C4-2B (cell line): Measurements from ENCODE around the gene VPS29.

Experiments
- H3K27ac ChIP-seq: fragments of 450-650 bp; 2 replicates; pipeline ENCODE4 v1.5.1; 2017
- CTCF ChIP-seq: fragments of 450-650 bp; conservative IDR thresholded peaks from 2 replicates; pipeline ENCODE4 v1.5.1; 2017; ENCODE audit warnings: mild to moderate bottlenecking
- ZFX ChIP-seq: fragments of 450-650 bp; IDR thresholded peaks from 2 replicates; pipeline ENCODE4 v1.6.1; 2017

Gene VPS29

DNA sequence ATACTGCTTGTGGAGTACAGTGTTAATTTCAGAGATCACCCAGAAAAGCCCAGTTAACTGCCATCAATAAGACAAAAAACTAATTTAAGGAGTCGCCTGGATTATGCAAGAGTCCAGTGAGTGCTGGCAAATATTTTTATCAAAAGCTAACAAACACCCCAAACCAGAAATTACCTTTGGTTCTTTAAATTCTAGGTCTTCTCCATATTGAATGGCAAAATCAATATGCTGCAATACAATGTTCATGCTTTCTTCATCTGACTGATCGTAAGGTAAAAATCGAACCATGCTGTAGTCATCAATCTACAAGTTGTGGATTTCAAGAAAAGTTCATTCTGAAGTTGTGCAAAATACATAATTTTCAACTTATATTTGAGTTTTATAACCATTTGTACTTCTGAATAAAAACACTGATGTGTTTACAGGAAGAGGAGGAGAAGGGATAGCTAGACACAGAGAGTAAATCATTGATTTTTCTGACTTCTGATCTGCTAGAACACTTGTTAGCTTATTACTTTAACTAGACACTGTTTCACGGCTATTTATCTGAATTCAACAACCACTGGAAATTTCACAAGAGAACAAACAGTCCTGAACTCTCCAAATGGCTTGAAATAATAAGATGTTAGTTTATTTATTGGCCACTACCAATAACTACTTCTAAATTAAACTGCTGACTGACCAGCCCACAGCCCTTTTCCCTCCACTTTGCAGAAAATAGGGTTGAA lies 48.2 kb downstream of the VPS29 start:
- TF ChIP-seq CTCF (no peak), ZFX (no peak)
- no peak overlapping the region for H3K27ac ChIP-seq

GRCh38 chr12:110451263-110451662 lies 50.6 kb downstream of the VPS29 start:
- no peak for TF ChIP-seq CTCF
- no peak for TF ChIP-seq ZFX
- no peak overlapping the region for H3K27ac ChIP-seq

GRCh38 chr12:110449799-110450497 lies 52.0 kb downstream of the VPS29 start, which contains the start of gene ARPC3:
Gene ARPC3 (minus strand): TSS chr12:110450337. CDS start chr12:110450260, 77 bp downstream.
- TF ChIP-seq ZFX (peak; percentile 47; the same call in 1 of the 2 replicates), CTCF (peak; percentile 88)
- H3K27ac ChIP-seq, result peak within 1 kb of the TSS; percentile 83

DNA sequence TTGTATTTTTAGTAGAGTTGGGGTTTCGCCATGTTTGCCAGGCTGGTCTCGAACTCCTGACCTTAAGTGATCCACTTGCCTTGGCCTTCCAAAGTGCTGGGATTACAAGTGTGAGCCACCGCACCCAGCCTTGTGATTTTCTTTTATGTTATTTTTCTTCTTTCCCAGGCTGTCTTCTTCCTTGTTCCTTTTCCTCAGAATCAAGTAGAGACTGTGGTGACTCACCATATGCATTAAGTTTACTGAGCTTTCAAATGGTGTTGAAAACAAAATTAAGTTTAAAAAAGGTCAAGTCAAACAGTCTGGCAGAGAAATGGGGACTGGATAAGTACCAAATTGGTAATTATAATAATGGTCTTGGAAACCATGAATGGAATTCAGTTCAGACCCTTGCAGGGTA lies 57.5 kb downstream of the VPS29 start:
- no peak for TF ChIP-seq CTCF
- TF ChIP-seq ZFX, result no peak
- H3K27ac ChIP-seq, result no peak overlapping the region
